HG03064 (cell line): ENCODE results near the gene ACTR10.
"Not testable (repeated sequence)": the region's sequence is repeated elsewhere in the genome, so short reads cannot be mapped to it uniquely, and the experiment has no call there.

Source experiments
- ATAC-seq: cut with Tn5 transposase; IDR thresholded peaks from one replicate; pipeline ENCODE4 v1.9.1; 2021; ENCODE audit warnings: low read depth; ENCODE audit not compliant: unreplicated experiment

ACTR10 gene

GRCh38 chr14:58215191-58215914, 15.4 kb downstream of the ACTR10 start:
- no peak for ATAC-seq

- no peak for ATAC-seq
These were observed 16.6 kb downstream of the ACTR10 start for GRCh38 chr14:58216544-58216943.

- ATAC-seq = no peak
These were observed 27.3 kb downstream of the ACTR10 start for GRCh38 chr14:58227096-58227819.

- no peak for ATAC-seq
These were observed 38.6 kb downstream of the ACTR10 start for GRCh38 chr14:58238252-58239243.

- ATAC-seq = no peak
These were observed 39.6 kb downstream of the ACTR10 start for GRCh38 chr14:58239244-58240195.

GRCh38 chr14:58243790-58244555, 44.0 kb downstream of the ACTR10 start:
- ATAC-seq = peak; percentile 39

GRCh38 chr14:58244556-58245387, 44.8 kb downstream of the ACTR10 start, which contains the start of gene PSMA3:
TSS of gene PSMA3 (plus strand) at chr14:58244843. CDS start at chr14:58244921, 78 bp downstream.
- peak; percentile 87 for ATAC-seq

- ATAC-seq = no peak
These were observed 45.6 kb downstream of the ACTR10 start for GRCh38 chr14:58245562-58245961.

- no peak for ATAC-seq
These were observed 49.7 kb downstream of the ACTR10 start for GRCh38 chr14:58249611-58250010.

GRCh38 chr14:58258156-58258555, 58.2 kb downstream of the ACTR10 start:
- ATAC-seq = no peak

GRCh38 chr14:58262005-58262404, 62.1 kb downstream of the ACTR10 start:
- not testable (repeated sequence) for ATAC-seq

GRCh38 chr14:58265401-58265800, 65.5 kb downstream of the ACTR10 start:
- ATAC-seq = no peak

GRCh38 chr14:58270628-58271027, 70.7 kb downstream of the ACTR10 start:
- no peak for ATAC-seq

- ATAC-seq = no peak
These were observed 72.8 kb downstream of the ACTR10 start for GRCh38 chr14:58272588-58273372.

GRCh38 chr14:58274881-58275280, 74.9 kb downstream of the ACTR10 start:
- ATAC-seq = no peak

GRCh38 chr14:58275527-58276190, 75.7 kb downstream of the ACTR10 start:
- ATAC-seq = no peak

- ATAC-seq = no peak
These were observed 76.3 kb downstream of the ACTR10 start for GRCh38 chr14:58276208-58276607.
